ENCODE data around the gene PER2.

- TF ChIP-seq, protein P1, sequence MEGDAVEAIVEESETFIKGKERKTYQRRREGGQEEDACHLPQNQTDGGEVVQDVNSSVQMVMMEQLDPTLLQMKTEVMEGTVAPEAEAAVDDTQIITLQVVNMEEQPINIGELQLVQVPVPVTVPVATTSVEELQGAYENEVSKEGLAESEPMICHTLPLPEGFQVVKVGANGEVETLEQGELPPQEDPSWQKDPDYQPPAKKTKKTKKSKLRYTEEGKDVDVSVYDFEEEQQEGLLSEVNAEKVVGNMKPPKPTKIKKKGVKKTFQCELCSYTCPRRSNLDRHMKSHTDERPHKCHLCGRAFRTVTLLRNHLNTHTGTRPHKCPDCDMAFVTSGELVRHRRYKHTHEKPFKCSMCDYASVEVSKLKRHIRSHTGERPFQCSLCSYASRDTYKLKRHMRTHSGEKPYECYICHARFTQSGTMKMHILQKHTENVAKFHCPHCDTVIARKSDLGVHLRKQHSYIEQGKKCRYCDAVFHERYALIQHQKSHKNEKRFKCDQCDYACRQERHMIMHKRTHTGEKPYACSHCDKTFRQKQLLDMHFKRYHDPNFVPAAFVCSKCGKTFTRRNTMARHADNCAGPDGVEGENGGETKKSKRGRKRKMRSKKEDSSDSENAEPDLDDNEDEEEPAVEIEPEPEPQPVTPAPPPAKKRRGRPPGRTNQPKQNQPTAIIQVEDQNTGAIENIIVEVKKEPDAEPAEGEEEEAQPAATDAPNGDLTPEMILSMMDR (IDR thresholded peaks at IDR 0.05; ENCODE audit: extremely low read depth in 1 of 2, insufficient read depth in 1 of 2, low read depth in 1 of 2, low read length in 2 of 2), result no peak
- TF ChIP-seq, protein P2, sequence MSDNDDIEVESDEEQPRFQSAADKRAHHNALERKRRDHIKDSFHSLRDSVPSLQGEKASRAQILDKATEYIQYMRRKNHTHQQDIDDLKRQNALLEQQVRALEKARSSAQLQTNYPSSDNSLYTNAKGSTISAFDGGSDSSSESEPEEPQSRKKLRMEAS (IDR thresholded peaks at IDR 0.05; ENCODE audit: insufficient read depth, insufficient read length), result no peak
- no peak for TF ChIP-seq POLR2A (IDR thresholded peaks at IDR 0.05; ENCODE audit: low read depth, low read length)
- no peak for TF ChIP-seq EZH2 (IDR thresholded peaks at IDR 0.05; ENCODE audit: borderline replicate concordance, low read depth, low read length, severe bottlenecking)
- TF ChIP-seq POLR2AphosphoS5 (IDR thresholded peaks at IDR 0.05; ENCODE audit: insufficient read depth, low read depth, low read length), result no peak
- no peak for TF ChIP-seq JUN (IDR thresholded peaks at IDR 0.05; ENCODE audit: borderline replicate concordance, insufficient read depth, insufficient read length, low read depth)
- no peak for TF ChIP-seq FOS (IDR thresholded peaks at IDR 0.05; ENCODE audit: borderline replicate concordance, insufficient read depth, low read length)
- TF ChIP-seq GATA2 (IDR thresholded peaks at IDR 0.05; ENCODE audit: insufficient read depth, insufficient read length, low read depth, low read length), result no peak
- no peak for TF ChIP-seq MYC (IDR thresholded peaks at IDR 0.05; ENCODE audit: low read depth, low read length)
These were observed 32.4 kb upstream of the PER2 start for GRCh38 chr2:238320648-238321281.
